CD14-positive monocyte (primary cell): ENCODE results near the gene IL1F10. TPM values are rescaled to one million over a fixed set of nuclear protein-coding genes. Genes with fewer than 3 reads are reported as not detected.
A peak's percentile ranks its signal among the peaks of the same experiment; 100 is the strongest.

Experiments used
- DNase-seq, 3 donors: peaks; one replicate each; pipeline ENCODE4 v3.0.0-alpha.2; 2011 to 2022
- H2AFZ ChIP-seq: 2 replicates; pipeline ENCODE4 v1.6.0; 2012; ENCODE audit warnings: mild to moderate bottlenecking, low read depth, low read length, inconsistent platforms; ENCODE audit not compliant: insufficient read depth, poor library complexity, severe bottlenecking
- H3K27ac ChIP-seq, 2 donors: 1 replicate in 1 of 2; 2 replicates in 1 of 2; pipeline ENCODE4 v1.5.1; 2012 to 2013; ENCODE audit warnings: low read length in 2 of 2, control low read depth in 1 of 2, inconsistent platforms in 1 of 2, low read depth in 1 of 2, mild to moderate bottlenecking in 1 of 2
- H3K27me3 ChIP-seq, 2 donors: one replicate each; pipeline versions ENCODE4 v1.6.0 to v1.6.1; 2011 to 2013; ENCODE audit warnings: low read length in 2 of 2; ENCODE audit not compliant: control insufficient read depth in 2 of 2, insufficient read depth in 2 of 2
- H3K36me3 ChIP-seq, 2 donors: replicated peaks in 1 of 2; 1 replicate in 1 of 2; 2 replicates in 1 of 2; pipeline versions ENCODE4 v1.5.1 to v1.6.1; 2012 to 2013; ENCODE audit warnings: low read length in 2 of 2, control low read depth in 1 of 2, inconsistent platforms in 1 of 2, mild to moderate bottlenecking in 1 of 2; ENCODE audit not compliant: insufficient read depth in 2 of 2, control insufficient read depth in 1 of 2
- H3K4me1 ChIP-seq, 2 donors: 1 replicate in 1 of 2; 2 replicates in 1 of 2; pipeline versions ENCODE4 v1.5.1 to v1.6.1; 2012 to 2013; ENCODE audit warnings: low read length in 2 of 2, control low read depth in 1 of 2, inconsistent platforms in 1 of 2, mild to moderate bottlenecking in 1 of 2, moderate library complexity in 1 of 2; ENCODE audit not compliant: insufficient read depth in 2 of 2, control insufficient read depth in 1 of 2
- H3K4me2 ChIP-seq: replicated peaks from 2 replicates; pipeline ENCODE3; 2012; ENCODE audit warnings: low read length, moderate library complexity, mild to moderate bottlenecking; ENCODE audit not compliant: poor library complexity, severe bottlenecking; ENCODE audit errors: extremely low read depth
- H3K4me3 ChIP-seq, 3 experiments: fragments of 200-600 bp in 1 of 3; sonication (generic) in 1 of 3; replicated peaks in 1 of 3; 1 replicate in 2 of 3; 2 replicates in 1 of 3; pipeline ENCODE4 v1.5.1; 2011 to 2013; ENCODE audit warnings: low read length in 3 of 3, mild to moderate bottlenecking in 3 of 3, control low read depth in 2 of 3, low read depth in 2 of 3, inconsistent platforms in 1 of 3, moderate library complexity in 1 of 3
- H3K79me2 ChIP-seq: 2 replicates; pipeline ENCODE4 v1.6.0; 2012; ENCODE audit warnings: mild to moderate bottlenecking, control low read depth, inconsistent platforms, low read length, moderate library complexity; ENCODE audit not compliant: insufficient read depth
- H3K9ac ChIP-seq: 2 replicates; pipeline ENCODE4 v1.6.0; 2017; ENCODE audit warnings: low read length, mild to moderate bottlenecking; ENCODE audit not compliant: insufficient read depth, poor library complexity, severe bottlenecking
- H3K9me3 ChIP-seq, 2 donors: replicated peaks in 1 of 2; 1 replicate in 1 of 2; 2 replicates in 1 of 2; pipeline versions ENCODE4 v1.5.1 to v1.6.1; 2012 to 2013; ENCODE audit warnings: low read length in 2 of 2, control low read depth in 1 of 2; ENCODE audit not compliant: control insufficient read depth in 1 of 2, insufficient read depth in 1 of 2
- H4K20me1 ChIP-seq: 2 replicates; pipeline ENCODE4 v1.6.0; 2012; ENCODE audit warnings: mild to moderate bottlenecking, low read length, control low read depth, moderate library complexity; ENCODE audit not compliant: insufficient read depth
- H3K27ac Mint-ChIP-seq, 7 donors: one replicate each; pipeline ENCODE4 v1.8.0; 2020; ENCODE audit warnings: mild to moderate bottlenecking in 7 of 7, mixed read lengths in 7 of 7, moderate library complexity in 6 of 7, inconsistent platforms in 2 of 7
- H3K27me3 Mint-ChIP-seq, 3 donors: one replicate each; pipeline ENCODE4 v1.8.0; 2021 to 2022; ENCODE audit warnings: low read depth in 3 of 3, mild to moderate bottlenecking in 3 of 3, mixed read lengths in 3 of 3, moderate library complexity in 3 of 3, inconsistent platforms in 1 of 3
- H3K36me3 Mint-ChIP-seq, 2 donors: one replicate each; pipeline ENCODE4 v1.8.0; 2020; ENCODE audit warnings: mixed read lengths in 2 of 2, inconsistent platforms in 1 of 2, mild to moderate bottlenecking in 1 of 2
- H3K4me1 Mint-ChIP-seq: one replicate; pipeline ENCODE4 v1.8.0; 2020; ENCODE audit warnings: mild to moderate bottlenecking, mixed read lengths
- H3K4me3 Mint-ChIP-seq, 2 donors: one replicate each; pipeline ENCODE4 v1.8.0; 2020; ENCODE audit warnings: mild to moderate bottlenecking in 2 of 2, mixed read lengths in 2 of 2, moderate library complexity in 1 of 2
- H3K9me3 Mint-ChIP-seq, 7 donors: one replicate each; pipeline ENCODE4 v1.8.0; 2020 to 2022; ENCODE audit warnings: mixed read lengths in 7 of 7, mild to moderate bottlenecking in 6 of 7, moderate library complexity in 6 of 7, inconsistent platforms in 2 of 7
- WGBS: methylation state at CpG from one replicate; pipeline ENCODE4 v1.1.5; 2013; ENCODE audit warnings: missing lambda C conversion rate; ENCODE audit not compliant: insufficient coverage; 5-methylcytosine and 5-hydroxymethylcytosine counted together
- intact Hi-C, 2 donors: fragments of 100-400 bp; cut with micrococcal nuclease; formaldehyde crosslinking; loops; one replicate each; pipeline versions ENCODE4 v1.15.0 to v1.15.1; 2023
- polyA plus RNA-seq, 3 donors: library from polyadenylated mRNA; depleted of rRNA in 1 of 3; unstranded in 2 of 3; stranded (reverse) in 1 of 3; fragments of 300-500 nt in 2 of 3; fragments of >200 nt in 1 of 3; fragmentation: Illumina TruSeq in 2 of 3; gene quantifications; 1 replicate in 2 of 3; 2 replicates in 1 of 3; pipeline ENCODE4 v1.2.3, GENCODE V29; 2012 to 2021
- TF ChIP-seq, protein P1 (sequence below): fragments of 200-600 bp; IDR thresholded peaks from one replicate; pipeline ENCODE4 v1.8.0; 2022; ENCODE audit warnings: antibody characterized with exemption, mild to moderate bottlenecking

The IL1F10 gene
- polyA plus RNA-seq, 3 donors, result not detected

DNA sequence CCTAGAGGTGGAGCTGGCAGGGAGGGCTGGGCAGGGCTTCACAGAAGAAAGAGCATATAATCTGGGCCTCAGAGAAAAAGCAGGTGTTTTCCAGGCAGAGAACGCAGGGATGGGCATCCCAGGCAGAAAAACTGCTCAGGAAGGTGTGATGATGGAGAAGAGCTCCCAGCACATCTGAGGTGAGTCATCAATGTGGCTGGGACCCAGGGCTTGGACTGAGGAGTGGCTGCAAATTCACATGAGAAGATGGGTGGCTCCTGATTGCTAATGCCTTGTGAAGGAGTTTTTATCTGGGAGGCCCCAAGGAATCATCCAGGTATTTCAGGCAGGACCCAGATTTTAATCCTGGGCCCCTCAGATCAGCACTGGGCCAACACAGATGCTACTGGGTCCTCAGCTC lies 10.2 kb downstream of the IL1F10 start:
- intact Hi-C loops, result no loop called here

DNA sequence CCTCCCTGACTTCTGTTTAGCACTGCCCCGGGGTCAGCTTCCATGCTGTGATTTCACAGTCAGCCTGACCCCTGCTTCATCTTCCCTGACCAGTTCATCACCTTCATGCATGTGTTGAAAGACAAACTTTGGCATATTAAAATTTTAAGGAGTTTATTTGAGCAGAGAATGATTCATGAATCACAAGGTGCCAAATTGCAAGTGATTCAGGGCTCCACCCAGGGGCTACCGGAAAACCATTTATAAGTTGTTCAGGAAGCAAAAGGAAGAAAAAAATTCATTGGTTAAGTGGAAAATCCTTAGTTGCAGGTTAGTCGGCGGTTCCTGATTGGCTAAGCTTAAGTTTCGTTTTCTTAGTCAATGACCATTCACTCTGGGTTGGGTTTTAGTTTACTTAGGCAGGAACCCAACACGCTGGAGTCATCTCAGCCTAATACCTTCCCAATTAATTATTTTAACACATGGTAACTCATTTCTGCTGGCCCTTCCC lies 10.6 kb downstream of the IL1F10 start:
- H4K20me1 ChIP-seq, result no peaks in the 10 kb centered on the region
- H3K4me3 Mint-ChIP-seq, result no peak overlapping the region
- TF ChIP-seq, protein P1, sequence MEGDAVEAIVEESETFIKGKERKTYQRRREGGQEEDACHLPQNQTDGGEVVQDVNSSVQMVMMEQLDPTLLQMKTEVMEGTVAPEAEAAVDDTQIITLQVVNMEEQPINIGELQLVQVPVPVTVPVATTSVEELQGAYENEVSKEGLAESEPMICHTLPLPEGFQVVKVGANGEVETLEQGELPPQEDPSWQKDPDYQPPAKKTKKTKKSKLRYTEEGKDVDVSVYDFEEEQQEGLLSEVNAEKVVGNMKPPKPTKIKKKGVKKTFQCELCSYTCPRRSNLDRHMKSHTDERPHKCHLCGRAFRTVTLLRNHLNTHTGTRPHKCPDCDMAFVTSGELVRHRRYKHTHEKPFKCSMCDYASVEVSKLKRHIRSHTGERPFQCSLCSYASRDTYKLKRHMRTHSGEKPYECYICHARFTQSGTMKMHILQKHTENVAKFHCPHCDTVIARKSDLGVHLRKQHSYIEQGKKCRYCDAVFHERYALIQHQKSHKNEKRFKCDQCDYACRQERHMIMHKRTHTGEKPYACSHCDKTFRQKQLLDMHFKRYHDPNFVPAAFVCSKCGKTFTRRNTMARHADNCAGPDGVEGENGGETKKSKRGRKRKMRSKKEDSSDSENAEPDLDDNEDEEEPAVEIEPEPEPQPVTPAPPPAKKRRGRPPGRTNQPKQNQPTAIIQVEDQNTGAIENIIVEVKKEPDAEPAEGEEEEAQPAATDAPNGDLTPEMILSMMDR, result no peak
- peaks cover 23% of the 10 kb centered on the region for H3K4me1 Mint-ChIP-seq
- H3K27me3 Mint-ChIP-seq, result peaks cover 0 to 8% (median 2%) of the 10 kb centered on the region in 3 donors
- WGBS, result 89% methylated on average over 1 of the region's 6 CpGs
- no peaks in the 10 kb centered on the region for H3K9me3 ChIP-seq
- intact Hi-C loops, result no loop called here
- H3K9ac ChIP-seq, result no peak overlapping the region
- no peaks in the 10 kb centered on the region for H3K79me2 ChIP-seq
- H3K36me3 Mint-ChIP-seq, result no peaks in the 10 kb centered on the region
- H3K27me3 ChIP-seq, result no peaks in the 10 kb centered on the region
- H3K9me3 Mint-ChIP-seq, result peaks cover 0 to 2% (median 0%) of the 10 kb centered on the region in 7 donors
- no peak overlapping the region for H3K27ac ChIP-seq
- peaks cover 5 to 6% of the 10 kb centered on the region in 2 donors for H3K4me1 ChIP-seq
- H3K4me3 ChIP-seq, result no peak overlapping the region
- no peak overlapping the region for H2AFZ ChIP-seq
- H3K4me2 ChIP-seq, result no peak overlapping the region
- H3K27ac Mint-ChIP-seq, result peak overlapping the region in 1 of 7 donors; percentile 20
- no peaks in the 10 kb centered on the region for H3K36me3 ChIP-seq
- peak in 1 of 3 donors; percentile 32 for DNase-seq

More for the DNA sequence above, 10.2 kb downstream of the IL1F10 start:
- Histone ChIP-seq H3K4me1 (peaks cover under 1 to 1% of the 10 kb centered on the region in 2 donors), H3K27me3 (no peaks in the 10 kb centered on the region), H3K36me3 (no peaks in the 10 kb centered on the region), H3K27ac (no peak overlapping the region), H3K9ac (no peak overlapping the region), H4K20me1 (no peaks in the 10 kb centered on the region), H3K79me2 (no peaks in the 10 kb centered on the region), H2AFZ (no peak overlapping the region), H3K4me2 (no peak overlapping the region), H3K4me3 (no peak overlapping the region), H3K9me3 (no peaks in the 10 kb centered on the region)
- peak overlapping the region in 1 of 7 donors; percentile 76 for H3K27ac Mint-ChIP-seq
- no peak for DNase-seq
- WGBS, result 94% methylated on average over 1 of the region's 1 CpG
- H3K36me3 Mint-ChIP-seq, result no peaks in the 10 kb centered on the region
- peaks cover 0 to 2% (median 0%) of the 10 kb centered on the region in 7 donors for H3K9me3 Mint-ChIP-seq
- no peak overlapping the region for H3K4me3 Mint-ChIP-seq
- peaks cover 19% of the 10 kb centered on the region for H3K4me1 Mint-ChIP-seq
- TF ChIP-seq, protein P1, result no peak
- H3K27me3 Mint-ChIP-seq, result peaks cover 0 to 8% (median under 1%) of the 10 kb centered on the region in 3 donors
